ENCODE measurements around the gene COX7C. TPM values are rescaled to one million over a fixed set of nuclear protein-coding genes. Genes with fewer than 3 reads are reported as not detected.

Gene COX7C
- total and polyA plus RNA-seq, 9 of the 15 experiments (the other 6 are each of a cell fraction or from before 2014, with no cell fraction given) = 576 to 1,783 (median 996) TPM

DNA sequence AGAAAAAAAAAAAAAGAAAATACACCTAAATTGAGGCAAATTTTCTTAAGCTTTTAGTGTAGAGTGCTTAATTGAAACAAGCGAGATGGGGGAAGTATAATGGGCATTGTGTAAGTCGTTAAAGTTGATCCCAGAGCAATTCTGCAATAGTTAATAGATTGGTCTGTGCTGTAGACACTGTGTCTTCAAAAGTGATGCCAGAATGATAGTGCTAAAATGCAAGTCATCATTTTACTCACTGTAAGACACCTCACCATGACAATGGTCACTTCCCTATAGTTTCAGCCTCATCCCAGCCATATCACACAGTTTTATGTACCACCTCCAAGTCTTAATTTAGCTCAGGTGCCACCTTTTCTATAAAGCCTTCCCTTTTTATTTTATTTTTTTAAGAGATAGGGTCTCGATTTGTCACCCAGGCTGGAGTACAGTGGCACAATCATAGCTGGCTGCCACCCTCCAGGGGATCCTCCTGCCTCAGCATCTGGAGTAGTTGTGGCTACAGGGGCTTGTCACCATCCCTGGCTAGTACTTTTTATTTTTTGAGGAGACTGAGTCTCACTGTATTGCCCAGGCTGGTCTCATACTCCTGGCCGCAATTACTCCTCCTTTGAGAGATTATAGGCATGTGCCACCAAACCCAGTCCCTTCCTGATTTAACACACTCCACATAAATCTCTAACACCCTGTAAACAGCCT lies 6.2 kb downstream of the COX7C start (continued):
- TF ChIP-seq SRSF3 (IDR thresholded peaks at IDR 0.05; ENCODE audit: insufficient read depth, low read length) (no peak), ZNF561 (CRISPR knock-in tag; conservative IDR thresholded peaks at IDR 0.05) (no peak), HMG20A (CRISPR knock-in tag; conservative IDR thresholded peaks at IDR 0.05) (no peak), SOX6 (IDR thresholded peaks at IDR 0.05) (peak; percentile 39; the same call in 1 of the 2 replicates), ARNT (IDR thresholded peaks at IDR 0.05) (0 out of 4 replicates have a peak, but pooled peaks of 1 of the 2 experiments have one; percentile 23), CBX8 (IDR thresholded peaks at IDR 0.05; ENCODE audit: borderline replicate concordance, extremely low read depth, low read depth, low read length, poor library complexity, severe bottlenecking) (no peak)

DNA sequence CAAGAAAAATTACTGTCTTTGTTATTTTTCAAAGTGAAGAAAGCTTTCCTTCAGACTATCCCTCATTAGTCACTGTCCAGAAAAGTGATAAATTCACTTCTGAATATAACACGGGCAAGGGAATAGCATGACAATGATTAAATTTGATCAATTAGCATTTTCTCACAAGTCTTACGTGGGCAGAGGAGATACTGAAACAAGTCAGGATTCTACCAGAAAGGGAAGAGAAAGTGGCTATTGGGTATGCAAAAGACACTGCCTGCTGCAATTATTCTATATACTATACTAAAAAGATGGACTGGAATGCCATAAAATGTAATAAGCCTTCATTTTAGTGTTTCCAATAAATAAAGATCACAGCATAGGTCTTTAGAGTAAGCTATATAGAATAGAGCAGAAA lies 7.4 kb downstream of the COX7C start:
- no peak for DNase-seq (ENCODE audit: extremely low read depth in 1 of 4, low spot score in 3 of 4)
- CTCF ChIA-PET (ENCODE audit: low intra/inter-chr PET ratio) = no interaction called here
- WGBS (ENCODE audit: insufficient coverage, low coverage, missing lambda C conversion rate) = 34% methylated on average over 2 of the region's 2 CpGs
- TF ChIP-seq, protein P1, sequence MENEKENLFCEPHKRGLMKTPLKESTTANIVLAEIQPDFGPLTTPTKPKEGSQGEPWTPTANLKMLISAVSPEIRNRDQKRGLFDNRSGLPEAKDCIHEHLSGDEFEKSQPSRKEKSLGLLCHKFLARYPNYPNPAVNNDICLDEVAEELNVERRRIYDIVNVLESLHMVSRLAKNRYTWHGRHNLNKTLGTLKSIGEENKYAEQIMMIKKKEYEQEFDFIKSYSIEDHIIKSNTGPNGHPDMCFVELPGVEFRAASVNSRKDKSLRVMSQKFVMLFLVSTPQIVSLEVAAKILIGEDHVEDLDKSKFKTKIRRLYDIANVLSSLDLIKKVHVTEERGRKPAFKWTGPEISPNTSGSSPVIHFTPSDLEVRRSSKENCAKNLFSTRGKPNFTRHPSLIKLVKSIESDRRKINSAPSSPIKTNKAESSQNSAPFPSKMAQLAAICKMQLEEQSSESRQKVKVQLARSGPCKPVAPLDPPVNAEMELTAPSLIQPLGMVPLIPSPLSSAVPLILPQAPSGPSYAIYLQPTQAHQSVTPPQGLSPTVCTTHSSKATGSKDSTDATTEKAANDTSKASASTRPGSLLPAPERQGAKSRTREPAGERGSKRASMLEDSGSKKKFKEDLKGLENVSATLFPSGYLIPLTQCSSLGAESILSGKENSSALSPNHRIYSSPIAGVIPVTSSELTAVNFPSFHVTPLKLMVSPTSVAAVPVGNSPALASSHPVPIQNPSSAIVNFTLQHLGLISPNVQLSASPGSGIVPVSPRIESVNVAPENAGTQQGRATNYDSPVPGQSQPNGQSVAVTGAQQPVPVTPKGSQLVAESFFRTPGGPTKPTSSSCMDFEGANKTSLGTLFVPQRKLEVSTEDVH (IDR thresholded peaks at IDR 0.05; ENCODE audit: low read depth, partially characterized antibody) = no peak
- TF ChIP-seq KDM5B (IDR thresholded peaks at IDR 0.05; ENCODE audit: insufficient replicate concordance, low read depth, low read length) (no peak), SRF (CRISPR knock-in tag; IDR thresholded peaks at IDR 0.05) (no peak), ZZZ3 (IDR thresholded peaks at IDR 0.05) (no peak), NFYB (IDR thresholded peaks at IDR 0.05; ENCODE audit: extremely low read depth, insufficient read length) (no peak), RFX1 (IDR thresholded peaks at IDR 0.05) (no peak), SMAD2 (IDR thresholded peaks at IDR 0.05; ENCODE audit: low read depth, low read length) (no peak)
- peaks cover 4% of the 10 kb centered on the region; the same call in 1 of the 3 replicates for H3K79me2 ChIP-seq (ENCODE audit: control insufficient read depth, insufficient read depth, low read length)
- in situ Hi-C loops (cut with MboI) (no loop called here), intact Hi-C loops (cut with micrococcal nuclease) (no loop called here)
- BruUV-seq (replicated peaks) = no TSS peak
- no peak overlapping the region for H3K4me2 ChIP-seq (ENCODE audit: insufficient read depth, low read length)
- H3K36me3 ChIP-seq (ENCODE audit: control insufficient read depth, insufficient read depth, low read length) = peaks cover 20% of the 10 kb centered on the region
- no peak overlapping the region for H3K9ac ChIP-seq (ENCODE audit: insufficient read depth in 1 of 2, low read depth in 2 of 2, low read length in 2 of 2)
- no peaks in the 10 kb centered on the region for H3K9me3 ChIP-seq (replicated peaks; ENCODE audit: control insufficient read depth, insufficient read depth, low read depth, low read length)
- no peak overlapping the region for H2AFZ ChIP-seq (ENCODE audit: low read depth, low read length)
- H3K4me3 ChIP-seq = no peak overlapping the region
- POLR2A ChIA-PET = no interaction called here
- peaks cover 0 to 3% of the 10 kb centered on the region in 2 experiments; a peak in 1 of 5 replicates for H3K4me1 ChIP-seq (replicated peaks in 1 of 2; ENCODE audit: control insufficient read depth in 2 of 2, insufficient read depth in 2 of 2, low read length in 2 of 2)
- no peaks in the 10 kb centered on the region for H4K20me1 ChIP-seq (replicated peaks; ENCODE audit: control insufficient read depth, insufficient read depth, low read length)
- ATAC-seq = no peak
- H3K9me1 ChIP-seq (ENCODE audit: control insufficient read depth, insufficient read depth, low read length) = no peaks in the 10 kb centered on the region
- no peaks in the 10 kb centered on the region for H3K27me3 ChIP-seq (ENCODE audit: control insufficient read depth in 2 of 2, insufficient read depth in 2 of 2, low read length in 2 of 2)
- no peak for FAIRE-seq
- no peak overlapping the region for H3K27ac ChIP-seq (ENCODE audit: extremely low read depth, low read depth, low read length)
